HG03064 (cell line): ENCODE results near the gene MEGF9.

ENCODE experiments used
- ATAC-seq: cut with Tn5 transposase; IDR thresholded peaks from one replicate; pipeline ENCODE4 v1.9.1; 2021; ENCODE audit warnings: low read depth; ENCODE audit not compliant: unreplicated experiment

Gene MEGF9

DNA sequence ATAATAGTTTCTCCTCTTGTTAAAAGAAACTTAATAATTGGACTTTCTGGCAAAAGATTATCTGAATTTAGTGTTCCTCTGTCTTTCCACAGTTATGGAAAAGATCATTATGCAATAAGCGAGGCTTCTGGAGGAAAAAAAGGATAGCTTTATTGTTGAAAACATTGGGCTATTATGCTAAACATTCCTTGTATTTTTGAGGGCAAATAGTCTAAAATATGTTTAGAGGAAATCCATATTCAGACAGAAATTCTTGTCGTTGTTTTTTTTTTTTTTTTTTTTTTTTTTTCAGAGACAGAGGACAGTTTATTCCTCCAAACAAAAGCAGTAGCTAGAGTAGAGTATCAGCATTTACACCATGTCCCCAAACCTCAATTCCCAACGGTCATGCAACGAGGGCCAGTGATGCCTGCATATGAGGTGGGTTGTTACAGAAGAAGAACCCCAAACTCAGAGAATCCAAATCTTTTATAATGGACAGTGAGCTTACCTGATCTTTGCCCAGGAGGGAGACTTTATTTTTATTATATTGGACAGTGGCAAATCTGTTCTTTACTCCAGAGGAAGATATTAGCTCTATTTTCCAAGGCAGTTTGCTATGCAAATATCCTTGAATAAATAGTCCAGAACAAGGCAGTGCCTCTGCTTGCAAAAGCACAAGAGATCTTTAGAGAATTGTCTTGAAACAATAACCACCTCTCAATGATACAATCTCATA lies 85.9 kb downstream of the MEGF9 start:
- ATAC-seq, result no peak

DNA sequence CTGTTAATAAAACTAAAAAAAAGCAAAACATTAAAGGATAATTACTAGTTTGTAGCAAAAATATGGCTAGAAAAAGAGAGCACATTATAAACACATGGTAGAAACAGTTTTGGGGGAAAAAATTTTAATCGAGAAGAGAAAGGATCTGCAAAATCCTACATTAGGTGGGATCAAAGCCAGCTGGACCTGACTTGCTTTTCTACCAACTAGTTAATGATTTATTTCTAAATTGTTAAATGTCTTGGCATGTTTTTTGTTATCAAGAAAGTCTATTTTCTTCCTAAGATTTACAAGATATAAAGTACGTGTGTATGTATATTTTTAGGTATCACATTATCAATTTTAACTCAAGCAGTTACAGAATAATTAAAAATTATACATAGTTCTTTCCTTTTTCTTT lies 87.2 kb downstream of the MEGF9 start:
- no peak for ATAC-seq

DNA sequence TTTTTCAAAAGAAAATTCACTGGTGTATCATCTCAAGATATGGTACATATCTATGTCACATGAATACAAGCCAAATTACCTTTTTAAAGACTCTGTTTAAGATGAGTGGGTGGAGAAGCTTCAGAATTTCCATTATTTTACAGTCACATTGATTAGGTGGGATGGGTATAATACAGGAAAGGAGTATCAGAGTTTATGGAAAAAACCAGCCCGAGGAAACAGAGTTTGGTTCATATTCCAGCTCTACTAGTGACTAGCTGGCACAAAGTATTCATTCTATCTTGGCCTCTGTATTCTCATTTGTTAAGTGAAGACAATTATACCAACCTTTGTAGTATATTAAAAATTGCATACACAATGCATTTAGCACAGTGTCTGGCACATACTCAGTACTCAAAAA lies 87.8 kb downstream of the MEGF9 start:
- no peak for ATAC-seq

DNA sequence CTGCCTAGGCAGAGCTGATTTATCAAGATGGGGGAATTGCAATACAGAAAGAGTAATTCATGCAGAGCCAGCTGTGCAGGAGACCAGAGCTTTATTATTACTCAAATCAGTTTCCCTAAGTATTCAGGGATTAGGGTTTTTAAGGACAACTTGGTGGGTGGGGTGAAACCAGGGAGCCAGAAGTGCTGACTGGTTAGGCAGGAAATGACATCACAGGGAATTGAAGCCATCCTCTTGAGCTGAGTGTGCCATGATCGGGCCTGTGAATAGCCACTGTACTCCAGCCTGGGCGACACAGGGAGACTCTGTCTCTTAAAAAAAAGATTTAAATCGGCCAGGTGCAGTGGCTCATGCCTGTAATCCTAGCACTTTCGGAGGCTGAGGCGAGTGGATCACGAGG lies 89.0 kb downstream of the MEGF9 start:
- ATAC-seq, result no peak

DNA sequence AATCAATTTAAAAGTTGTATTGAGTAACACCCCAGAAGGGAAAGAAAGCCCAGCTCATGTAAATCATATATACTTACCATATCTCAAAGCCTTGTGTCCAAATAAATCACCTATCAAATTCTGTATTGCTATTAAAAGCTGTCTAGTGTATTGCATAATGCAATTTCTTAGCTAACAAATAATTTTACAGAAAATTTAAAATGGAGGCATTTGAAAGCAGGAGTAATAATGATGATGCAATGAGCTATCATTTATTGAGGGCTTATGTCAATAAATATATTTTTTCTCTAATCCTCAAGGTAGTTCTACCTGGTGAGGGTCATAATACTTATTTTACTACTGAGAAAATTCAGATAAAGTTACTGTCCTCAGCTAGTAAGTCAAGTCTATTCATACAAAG lies 91.5 kb downstream of the MEGF9 start:
- ATAC-seq, result no peak

DNA sequence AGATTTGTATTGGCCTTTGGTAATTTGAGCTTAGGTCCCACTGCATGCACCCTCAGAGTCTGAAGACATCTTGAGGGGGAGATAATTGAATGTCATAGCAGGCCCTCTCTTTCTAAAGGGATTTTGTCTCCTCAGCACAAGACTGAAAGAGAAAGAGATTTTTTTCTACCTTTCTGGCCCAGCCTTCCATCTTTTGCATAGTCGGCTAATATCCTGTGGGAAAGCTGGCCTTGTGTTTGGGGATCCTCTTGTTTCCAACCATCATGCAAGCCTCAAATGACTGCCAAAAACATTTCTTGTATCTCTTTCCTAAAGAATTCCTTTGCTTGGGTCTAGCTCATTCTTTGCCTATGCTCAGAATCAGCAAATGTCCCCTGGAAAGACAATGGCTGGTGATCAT lies 92.3 kb downstream of the MEGF9 start:
- no peak for ATAC-seq

DNA sequence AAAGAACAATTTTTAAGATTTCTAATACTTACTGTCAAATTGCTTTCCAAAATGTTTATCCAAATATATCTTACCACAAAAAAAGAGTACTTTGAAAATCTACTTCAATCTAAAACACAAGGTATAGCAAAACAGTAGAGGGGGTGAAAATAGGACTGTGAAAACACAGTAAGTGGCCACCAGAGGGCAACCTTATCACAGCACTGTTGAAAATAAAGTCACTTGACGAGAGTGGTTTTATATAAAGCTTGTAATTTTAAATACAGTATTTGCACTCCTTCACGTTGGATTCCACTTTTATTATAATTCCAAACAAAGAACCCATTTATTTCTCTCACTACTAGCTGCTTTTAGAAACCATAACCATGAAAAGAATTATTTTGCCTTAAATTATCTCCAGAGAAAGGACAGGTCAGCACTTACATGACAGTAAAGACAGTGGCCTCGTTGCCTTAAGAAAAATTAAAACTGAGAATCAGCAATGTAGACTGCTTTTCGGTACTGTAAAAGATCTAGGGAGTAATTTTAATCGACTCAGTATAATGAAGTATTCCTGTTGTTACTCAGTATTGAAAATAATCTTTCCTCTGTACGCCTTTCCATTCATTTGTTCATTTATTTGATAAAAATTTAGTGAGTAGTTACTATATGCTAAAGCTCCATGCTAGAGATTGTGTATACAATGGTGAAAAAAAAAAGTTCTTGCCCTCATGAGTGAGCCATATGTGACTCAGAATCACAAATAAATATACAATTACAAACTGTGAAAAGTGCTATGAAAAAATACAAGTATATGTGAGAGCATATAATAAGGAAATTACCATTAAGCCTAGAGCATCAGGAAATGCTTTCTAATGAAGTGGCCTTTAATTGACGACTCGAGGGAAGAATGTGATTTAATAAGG lies 94.3 kb downstream of the MEGF9 start:
- no peak for ATAC-seq

DNA sequence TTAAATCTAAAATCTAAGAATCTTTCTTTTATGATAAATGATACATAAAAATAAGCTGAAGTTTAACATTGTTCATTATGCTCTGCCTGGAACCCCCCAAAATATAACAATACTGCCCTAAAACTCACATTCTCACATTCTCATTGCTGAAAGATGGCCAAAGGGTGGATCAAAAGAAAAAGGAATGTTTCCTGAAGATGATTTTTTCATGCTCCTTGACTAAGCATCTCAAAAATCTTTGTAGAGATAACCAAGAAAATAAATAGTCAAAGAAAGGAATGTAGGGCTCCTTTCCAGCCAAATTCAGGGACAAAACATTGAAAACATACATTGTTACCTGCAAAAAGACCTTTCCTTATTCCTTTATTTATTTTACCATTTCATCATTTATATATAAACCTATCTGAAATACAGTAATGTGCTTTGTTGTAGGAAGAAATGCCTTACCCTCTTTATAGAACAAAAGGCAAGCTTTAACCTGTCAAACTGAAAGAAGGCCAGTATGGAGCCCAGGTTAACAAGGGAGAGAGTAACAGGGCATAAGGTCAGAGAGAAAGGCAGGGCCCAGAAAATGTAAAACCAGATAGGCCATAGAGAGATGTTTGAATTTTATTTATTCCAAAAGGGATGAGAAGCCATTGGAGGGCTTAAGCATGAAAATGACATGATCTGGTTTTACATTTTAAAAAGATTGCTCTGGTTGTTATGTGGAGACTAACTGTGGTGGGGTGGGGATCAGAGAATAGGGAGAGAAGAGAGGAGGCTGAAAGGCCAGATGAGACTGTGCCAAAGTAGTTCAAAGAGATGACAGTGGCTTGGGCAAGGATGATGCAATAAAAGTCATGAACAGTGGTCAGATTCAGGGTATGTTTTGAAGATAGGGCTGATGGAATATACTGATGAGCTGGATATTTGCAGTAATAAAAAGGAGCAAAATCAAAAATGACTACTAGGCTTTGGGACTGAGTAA lies 97.0 kb downstream of the MEGF9 start:
- no peak for ATAC-seq

DNA sequence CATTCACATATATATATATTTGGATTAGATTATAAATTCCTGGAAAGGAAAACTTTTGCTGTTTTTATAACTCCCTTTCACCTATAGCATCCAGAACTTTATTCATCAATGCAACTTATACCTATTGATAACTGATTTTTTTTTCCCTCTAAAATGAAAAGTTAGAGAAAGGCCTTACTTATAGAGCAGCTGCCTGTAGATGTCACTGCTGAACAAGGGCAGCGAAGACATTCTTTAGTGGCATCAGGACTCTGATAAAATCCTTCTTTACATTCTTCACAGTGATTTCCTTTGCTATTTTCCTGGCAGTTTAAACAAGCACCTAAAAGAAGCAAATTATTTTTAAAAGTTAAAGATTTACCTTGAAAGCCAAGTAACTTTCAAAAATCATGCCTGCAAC lies 102.1 kb downstream of the MEGF9 start:
- ATAC-seq, result no peak

DNA sequence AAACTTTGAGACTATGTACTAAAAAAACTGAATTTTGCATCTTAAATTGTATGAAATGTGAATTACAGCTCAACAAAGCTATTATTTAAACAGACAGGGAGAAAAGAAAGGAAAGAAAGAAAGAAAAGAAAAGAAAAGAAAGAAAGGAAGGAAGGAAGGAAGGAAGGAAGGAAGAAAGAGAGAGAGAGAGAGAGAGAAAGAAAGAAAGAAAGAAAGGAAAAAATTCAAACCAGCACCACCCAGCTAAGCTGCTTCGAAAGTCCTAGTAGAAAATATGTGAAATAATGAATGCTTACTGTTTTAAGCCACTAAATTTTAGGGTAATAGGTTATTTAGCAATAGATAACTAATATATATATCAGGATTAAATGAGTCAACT lies 102.6 kb downstream of the MEGF9 start:
- ATAC-seq, result no peak

DNA sequence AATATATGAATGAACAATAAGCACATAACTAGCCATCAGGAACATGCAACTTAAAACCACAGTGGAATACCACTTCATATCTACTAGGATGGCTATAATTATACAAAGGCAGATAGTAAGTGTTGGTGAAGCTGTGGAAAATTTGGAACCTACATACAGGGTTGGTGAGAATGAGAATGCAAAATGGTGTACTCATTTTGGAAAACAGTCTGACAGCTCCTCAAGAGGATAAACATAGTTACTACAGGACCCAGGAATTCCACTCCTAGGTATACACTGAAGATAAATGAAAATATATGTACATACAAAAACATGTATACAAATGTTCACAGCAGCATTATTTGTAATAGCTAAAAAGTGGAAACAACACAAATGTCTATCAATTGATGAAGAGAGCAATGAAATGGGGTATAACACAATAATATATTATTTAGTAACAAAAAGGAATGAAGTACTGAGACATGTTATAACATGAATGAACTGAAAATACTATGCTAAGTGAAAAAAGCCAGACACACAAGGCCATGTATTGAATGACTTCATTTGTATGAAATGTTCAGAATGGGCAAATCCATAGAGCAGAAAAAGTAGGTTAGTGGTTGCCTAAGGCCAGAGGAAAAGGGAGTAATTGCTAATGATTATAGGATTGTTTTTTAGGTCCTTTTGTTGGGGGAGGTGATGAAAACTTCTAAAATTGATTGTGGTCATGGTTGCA lies 103.1 kb downstream of the MEGF9 start:
- ATAC-seq, result no peak

DNA sequence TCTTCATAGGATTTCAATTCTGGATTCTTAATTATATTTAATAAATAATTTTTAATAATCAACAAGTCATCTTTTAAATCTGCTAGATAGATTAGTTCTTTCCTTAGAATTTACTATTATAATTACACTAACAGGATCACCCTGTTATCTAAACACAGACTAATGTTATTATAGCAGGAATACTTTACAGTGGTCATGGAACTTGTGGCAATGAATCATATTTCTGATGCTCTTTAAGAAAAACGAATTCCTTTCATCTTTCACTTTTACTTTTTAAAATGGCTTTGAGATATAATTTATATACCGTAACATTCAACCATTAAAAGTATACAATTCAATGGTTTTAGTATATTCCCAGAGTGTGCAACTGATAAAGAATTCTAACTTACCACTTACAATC lies 104.6 kb downstream of the MEGF9 start:
- ATAC-seq, result no peak

DNA sequence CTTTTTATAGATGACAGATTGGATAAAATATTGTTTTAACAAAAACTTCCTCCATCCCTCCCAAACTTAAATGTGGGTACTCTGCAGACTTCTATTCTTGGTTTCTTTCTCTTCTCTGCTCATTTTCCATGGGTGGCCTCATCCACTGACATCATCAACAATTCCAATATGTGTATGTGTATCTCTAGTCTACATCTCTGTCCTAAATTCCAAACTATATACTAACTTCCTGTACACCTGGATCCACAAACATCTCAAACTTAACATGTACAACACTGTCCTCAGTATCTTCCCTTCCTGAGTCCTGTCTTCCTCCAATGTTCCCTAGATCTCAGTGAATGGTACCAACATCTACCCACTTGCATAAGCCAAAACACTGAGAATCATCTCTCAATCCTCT lies 105.8 kb downstream of the MEGF9 start:
- ATAC-seq, result no peak

DNA sequence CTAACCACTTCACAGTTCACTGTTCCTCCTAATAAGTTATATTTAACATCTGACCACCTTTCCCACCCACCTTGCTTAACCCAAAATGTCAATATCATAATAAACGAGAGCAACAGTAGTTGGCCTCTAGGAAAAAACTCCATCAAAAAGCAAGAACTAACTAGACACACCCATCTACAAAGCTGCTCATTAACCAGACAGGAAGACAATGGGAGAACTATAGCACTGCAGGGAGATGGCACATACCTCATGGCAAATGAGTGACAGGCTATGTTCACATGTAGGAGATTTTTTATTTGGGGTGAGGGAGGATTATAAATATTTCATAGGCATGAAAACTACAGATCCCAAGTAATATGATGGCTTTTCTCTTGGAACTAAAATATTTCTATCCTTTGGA lies 110.7 kb downstream of the MEGF9 start:
- no peak for ATAC-seq

DNA sequence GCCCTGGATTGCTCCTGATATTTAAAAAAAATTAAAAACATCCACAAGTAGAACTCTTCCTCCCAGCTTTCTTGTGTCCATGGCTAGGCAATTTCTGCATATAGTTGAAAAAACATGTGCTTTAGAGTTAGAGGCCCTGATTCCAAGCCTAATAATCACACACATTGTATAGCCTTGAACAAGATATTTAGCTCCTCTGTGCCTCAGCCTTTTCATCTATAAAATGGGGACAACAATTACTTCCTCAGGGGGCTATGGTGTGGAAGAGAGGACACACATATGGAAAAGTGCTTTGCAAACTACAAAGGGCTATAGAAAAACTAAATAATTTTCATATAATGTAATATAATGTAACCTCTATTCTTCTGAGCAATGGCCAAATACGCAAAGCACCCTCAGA lies 111.3 kb downstream of the MEGF9 start:
- no peak for ATAC-seq

DNA sequence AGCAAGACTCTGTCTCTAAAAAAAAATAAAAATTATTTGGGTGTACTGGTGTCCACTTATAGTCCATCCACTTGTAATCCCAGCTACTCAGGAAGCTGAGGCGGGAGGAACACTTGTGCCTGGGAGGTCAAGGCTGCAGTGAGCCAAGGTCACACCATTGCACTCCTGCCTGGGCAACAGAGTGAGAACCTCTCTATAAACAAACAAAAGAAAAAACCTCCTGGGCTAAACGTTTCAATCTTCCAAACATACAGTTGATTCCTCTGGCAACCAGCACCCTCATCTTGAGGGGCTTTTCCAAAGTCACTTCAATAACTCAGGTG lies 120.4 kb downstream of the MEGF9 start:
- no peak for ATAC-seq

DNA sequence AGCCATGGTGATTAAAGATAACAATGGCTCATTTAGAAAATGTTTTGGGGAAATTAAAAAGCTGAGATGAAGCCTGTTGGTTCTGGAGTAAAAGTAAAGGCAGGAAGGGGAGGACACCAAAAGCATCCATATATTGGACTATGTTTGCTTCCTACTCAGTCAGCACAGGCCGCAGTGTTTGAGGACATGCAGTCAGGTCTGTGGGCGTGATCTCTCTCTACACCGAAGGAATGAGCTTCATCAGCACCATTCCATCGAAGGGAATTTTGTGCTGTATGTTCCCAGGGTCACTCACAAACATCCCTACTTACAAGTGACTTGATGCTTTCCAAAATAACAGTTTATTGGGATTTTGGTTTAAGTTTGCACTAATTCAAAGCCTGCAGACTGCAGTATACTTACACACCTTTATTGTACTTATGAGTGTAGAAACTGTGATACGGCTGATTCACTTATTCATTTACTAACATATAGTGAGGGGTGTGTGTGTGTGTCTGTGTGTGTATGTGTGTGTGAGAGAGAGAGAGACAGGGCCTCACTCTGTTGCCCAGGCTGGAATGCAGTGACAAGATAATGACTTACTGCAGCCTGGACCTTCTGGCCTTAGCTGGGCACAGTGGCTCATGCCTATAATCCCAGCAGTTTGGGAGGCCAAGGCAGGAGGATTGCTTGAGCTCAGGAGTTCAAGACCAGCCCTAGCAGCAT lies 120.9 kb downstream of the MEGF9 start:
- ATAC-seq, result no peak

DNA sequence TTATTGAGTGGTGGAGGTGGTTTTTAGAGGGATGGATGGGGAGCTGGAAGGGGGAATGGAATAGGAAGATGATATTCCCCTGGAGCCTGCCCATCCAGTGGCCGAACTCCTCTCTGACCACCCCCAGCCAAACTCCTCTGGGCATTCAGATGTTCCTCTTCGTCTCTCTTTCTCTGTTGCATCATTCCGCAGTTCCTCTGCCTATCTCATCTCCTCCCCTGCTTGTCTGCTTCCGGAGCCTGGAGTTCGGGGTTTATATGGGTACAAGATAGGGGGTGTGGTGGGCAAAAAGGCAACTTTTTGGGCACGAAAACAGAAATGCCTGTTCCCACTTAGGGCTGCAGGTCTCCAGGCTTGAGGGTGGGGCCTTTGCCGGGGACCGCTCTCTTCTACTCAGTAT lies 122.1 kb downstream of the MEGF9 start:
- ATAC-seq, result no peak

DNA sequence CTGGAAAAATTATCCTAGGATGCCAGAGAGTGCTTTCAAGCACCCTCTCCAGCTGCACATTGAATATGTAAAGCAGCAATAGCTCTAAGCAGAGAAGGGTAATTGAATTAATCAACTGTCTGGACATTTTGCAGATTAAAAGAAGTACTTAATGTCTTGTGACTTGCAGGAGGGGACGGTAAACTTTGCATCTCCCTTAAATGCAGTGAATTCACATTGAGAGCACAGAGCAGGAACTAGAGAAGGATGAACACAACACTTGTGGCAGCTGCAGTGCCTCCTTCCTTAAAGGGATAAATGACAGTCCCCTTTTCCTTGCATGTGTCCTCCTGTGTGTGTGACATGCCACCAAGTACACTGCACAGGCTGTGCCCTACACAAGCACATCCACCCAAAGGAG lies 126.9 kb downstream of the MEGF9 start:
- no peak for ATAC-seq

DNA sequence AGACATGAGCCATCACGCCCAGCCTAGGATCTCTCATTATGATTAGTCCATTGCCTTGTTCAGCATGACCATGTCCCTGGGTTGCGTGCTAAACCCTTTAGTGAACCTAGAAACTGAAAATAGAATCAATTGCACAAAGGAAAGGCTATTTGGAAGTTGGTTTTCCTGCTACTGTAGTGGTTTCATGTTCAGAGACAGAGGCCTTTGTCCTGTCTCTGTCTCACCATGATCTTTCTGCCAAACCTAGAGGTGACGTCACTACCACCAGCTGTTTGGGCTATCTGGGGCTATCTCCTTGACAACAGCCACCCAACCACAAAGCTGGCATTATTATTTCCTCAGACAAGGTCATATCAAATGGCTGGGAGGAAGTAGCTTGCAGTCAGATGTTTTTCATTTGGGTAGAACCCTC lies 130.3 kb downstream of the MEGF9 start:
- peak; percentile 54 for ATAC-seq
